Measurements from ENCODE around the gene DNM3.
"Not testable (repeated sequence)": the region's sequence is repeated elsewhere in the genome, so short reads cannot be mapped to it uniquely, and the experiment has no call there.

The DNM3 gene

GRCh38 chr1:172427191-172427590, 585.9 kb downstream of the DNM3 start:
- DNase-seq (ENCODE audit: low read depth), result no peak

GRCh38 chr1:172429331-172430127, 588.2 kb downstream of the DNM3 start:
- DNase-seq (ENCODE audit: low read depth), result no peak

DNA sequence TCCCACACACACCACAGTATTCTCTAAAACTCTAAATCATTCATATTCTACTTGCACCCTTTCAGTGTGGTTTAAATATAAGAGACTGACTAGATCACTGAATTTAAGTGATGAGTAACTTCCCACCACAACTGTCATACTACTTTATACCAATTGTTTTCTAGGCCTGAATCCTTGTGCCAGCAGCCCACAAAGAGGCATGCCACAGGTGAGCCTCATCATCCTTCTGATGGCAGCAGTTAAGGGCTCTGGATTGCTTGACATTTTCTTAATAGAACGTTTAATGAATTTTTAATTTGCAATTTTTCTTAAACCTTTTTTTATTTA, 588.8 kb downstream of the DNM3 start:
- DNase-seq (ENCODE audit: low read depth), result no peak

GRCh38 chr1:172431204-172431603, 589.9 kb downstream of the DNM3 start:
- no peak for DNase-seq (ENCODE audit: low read depth)

DNA sequence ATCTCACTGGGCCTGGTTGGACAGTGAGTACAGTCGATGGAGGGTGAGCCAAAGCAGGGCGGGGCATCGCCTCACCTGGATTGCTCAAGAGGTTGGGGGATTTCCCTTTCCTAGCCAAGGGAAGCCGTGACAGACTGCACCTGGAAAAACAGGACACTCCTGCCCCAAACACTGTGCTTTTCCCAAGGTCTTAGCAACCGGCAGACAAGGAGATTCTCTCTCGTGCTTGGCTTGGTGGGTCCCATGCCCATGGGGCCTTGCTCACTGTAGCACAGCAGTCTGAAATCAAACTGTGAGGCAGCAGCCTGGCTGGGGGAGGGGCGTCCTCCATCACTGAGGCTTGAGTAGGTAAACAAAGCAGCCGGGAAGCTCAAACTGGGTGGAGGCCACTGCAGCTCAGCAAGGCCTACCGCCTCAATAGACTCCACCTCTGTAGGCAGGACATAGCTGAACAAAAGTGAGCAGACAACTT, 590.5 kb downstream of the DNM3 start:
- no peak for DNase-seq (ENCODE audit: low read depth)

GRCh38 chr1:172437183-172437582, 595.9 kb downstream of the DNM3 start:
- DNase-seq (ENCODE audit: low read depth), result not testable (repeated sequence)

- DNase-seq (ENCODE audit: low read depth), result no peak
Observed at GRCh38 chr1:172442404-172442803, 601.1 kb downstream of the DNM3 start.

DNA sequence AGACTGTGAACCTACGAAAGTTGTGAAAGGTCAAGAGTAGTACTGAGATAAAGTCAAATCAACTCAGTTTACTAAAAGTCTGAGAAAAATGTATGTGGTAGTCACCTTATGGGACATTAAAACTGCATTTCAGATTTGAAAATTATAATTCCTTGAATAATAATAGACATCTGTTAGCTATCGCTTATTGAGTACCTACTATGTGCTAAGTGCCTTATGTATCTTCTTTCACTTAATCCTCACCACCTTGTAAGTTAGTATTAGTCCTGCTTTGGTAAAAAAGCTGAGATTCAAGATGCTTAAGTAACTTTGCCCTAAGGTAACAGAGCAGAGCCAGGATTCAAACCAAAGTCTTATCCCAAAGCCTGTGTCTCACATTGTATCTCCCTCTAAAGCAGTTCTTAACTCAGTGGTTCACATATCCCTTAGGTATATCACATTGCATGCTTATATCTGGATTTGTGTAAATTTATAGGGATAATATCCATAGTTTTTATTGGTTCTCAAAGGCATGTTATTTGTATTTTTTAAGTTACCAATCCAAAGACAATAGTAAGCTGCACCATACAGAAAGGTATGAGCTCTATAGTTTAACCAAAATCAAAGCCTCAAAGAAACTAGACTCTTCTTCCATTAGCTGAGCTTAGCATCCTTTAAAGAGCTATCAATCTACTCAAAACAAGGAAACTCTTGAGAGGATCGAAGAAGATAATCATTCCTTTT, 601.7 kb downstream of the DNM3 start:
- DNase-seq (ENCODE audit: low read depth), result no peak

- DNase-seq (ENCODE audit: low read depth), result peak; percentile 79
Observed at GRCh38 chr1:172443666-172444453, 602.6 kb downstream of the DNM3 start, which contains the start of gene PIGC. PIGC (minus strand) TSS chr1:172444069; CDS start chr1:172442622, 1,447 bp downstream.

- no peak for DNase-seq (ENCODE audit: low read depth)
Observed at GRCh38 chr1:172446547-172446946, 605.2 kb downstream of the DNM3 start.

DNA sequence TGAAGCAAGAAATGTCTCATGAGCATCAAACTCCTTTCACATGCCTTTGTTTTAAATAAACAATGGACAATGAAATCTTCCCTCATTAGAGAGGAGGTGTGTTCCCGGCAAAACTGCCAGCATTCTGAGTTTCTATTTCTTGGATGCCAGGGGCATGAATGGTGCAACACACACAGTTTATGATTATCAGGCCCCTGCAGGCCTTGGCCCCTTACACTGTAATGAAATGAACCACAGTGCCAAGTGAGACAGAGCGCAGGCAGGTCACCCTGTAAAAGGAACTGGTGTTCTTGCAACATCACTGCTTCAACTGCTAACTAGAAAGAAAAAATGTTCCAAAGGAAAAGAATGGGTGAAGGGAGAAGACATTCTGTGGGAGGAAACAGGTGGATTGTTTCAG, 606.3 kb downstream of the DNM3 start:
- no peak for DNase-seq (ENCODE audit: low read depth)

- no peak for DNase-seq (ENCODE audit: low read depth)
Observed at GRCh38 chr1:172448995-172449584, 607.8 kb downstream of the DNM3 start.

- no peak for DNase-seq (ENCODE audit: low read depth)
Observed at GRCh38 chr1:172449585-172450523, 608.6 kb downstream of the DNM3 start.

DNA sequence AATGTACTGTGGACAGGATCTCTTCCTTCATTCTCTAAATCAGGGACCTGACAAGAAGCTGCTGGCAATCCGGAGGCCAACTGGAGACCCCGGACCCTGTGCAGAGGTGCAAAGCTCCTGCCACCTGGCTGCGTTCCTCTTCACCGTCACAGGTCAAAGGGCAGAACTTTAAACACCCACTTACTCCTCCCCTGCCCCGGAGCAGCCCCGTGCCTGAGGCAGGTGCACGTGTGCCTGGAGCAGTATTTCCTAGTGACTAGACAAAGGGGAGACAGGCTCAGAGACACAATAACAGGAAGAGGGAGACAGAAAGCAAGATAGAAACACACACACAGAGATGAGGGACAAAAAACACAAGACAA, 609.2 kb downstream of the DNM3 start:
- no peak for DNase-seq (ENCODE audit: low read depth)

- no peak for DNase-seq (ENCODE audit: low read depth)
Observed at GRCh38 chr1:172451002-172451443, 609.7 kb downstream of the DNM3 start.

DNA sequence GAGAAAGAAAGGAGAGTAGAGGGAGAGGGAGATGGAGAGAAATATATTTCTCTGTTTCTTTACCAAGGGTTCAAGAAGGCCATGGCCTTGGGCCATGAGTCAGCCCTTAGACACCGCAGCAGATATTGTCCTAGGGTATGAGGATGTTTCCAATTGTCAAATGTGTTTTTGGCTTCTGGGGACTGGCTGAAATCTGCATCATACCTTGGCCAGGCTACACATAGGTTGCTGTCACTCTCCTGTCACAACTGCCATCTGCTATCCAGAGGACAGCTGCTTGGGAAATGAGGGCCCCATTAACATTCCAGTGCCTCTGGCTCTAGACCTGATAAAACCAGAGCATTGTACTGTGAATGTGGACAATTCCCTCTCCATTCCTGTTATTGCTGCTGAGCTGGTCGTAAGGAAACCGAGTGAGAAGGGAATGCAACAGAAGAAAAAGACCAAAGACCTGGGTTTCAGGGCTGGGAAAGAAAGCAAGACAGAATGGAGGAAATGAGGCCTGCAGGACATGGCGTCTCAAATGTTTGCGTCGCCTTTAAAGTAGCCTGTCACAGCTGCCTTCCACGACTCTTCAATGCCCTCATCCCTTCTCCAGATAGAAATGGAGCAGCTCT, 611.3 kb downstream of the DNM3 start:
- no peak for DNase-seq (ENCODE audit: low read depth)

- DNase-seq (ENCODE audit: low read depth), result no peak
Observed at GRCh38 chr1:172453153-172453545, 611.9 kb downstream of the DNM3 start.

DNA sequence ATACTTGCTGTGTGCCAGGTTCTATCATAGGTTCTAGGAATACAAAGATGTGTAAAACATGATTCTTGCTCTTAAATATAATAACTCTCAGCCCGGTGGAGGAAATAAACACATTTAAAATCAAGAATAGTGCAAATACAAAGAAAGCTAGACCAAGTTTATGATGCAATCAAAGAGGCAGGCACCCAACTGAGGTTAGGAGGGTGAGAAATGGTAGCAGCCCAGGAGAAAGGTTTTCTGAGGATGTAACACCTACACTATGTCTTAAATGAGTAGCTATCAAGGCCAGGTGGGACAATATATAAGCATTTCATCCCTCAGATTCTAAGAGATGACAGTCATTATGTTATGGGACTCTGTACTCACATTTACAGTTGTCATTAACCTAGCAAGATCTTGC, 612.3 kb downstream of the DNM3 start:
- DNase-seq (ENCODE audit: low read depth), result no peak

DNA sequence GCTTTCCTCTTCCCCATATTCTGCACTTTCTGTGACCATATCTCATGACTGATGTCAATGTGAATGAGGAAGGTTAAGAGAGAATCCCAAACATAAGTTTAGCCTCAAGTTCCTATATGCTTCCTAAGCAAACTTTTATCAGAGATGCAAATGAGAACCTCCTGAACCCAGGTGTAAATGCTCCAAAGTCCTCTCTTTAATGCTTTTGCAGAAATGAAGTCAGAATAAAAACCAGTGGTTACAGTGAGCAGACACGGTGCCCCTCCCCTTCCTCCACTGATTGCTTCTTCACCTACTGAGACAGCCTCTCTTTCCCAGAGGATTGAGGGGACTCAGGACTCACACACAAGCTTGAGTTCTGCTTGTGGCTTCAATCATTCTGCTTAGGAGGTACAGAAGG, 614.2 kb downstream of the DNM3 start:
- DNase-seq (ENCODE audit: low read depth), result no peak

- DNase-seq (ENCODE audit: low read depth), result no peak
Observed at GRCh38 chr1:172456344-172456769, 615.1 kb downstream of the DNM3 start.
